Spleen (tissue), 7 donors: ENCODE data around the gene DIAPH1.

Source experiments
- POLR2AphosphoS5 ChIP-seq, 3 donors: sonication (generic); formaldehyde crosslinking; IDR thresholded peaks; one replicate each; pipeline ENCODE4 v1.5.1; 2017; ENCODE audit warnings: antibody characterized with exemption in 3 of 3
- TF ChIP-seq, protein P1 (sequence below), 11 experiments: fragments of 200-600 bp in 7 of 11; fragments of 450-650 bp in 4 of 11; sonication (generic) in 4 of 11; IDR thresholded peaks in 8 of 11; conservative IDR thresholded peaks in 3 of 11; 1 replicate in 7 of 11; 2 replicates in 4 of 11; pipeline versions ENCODE4 v1.4.0 to v1.8.0; 2016 to 2021; ENCODE audit warnings: antibody characterized with exemption in 11 of 11, inconsistent platforms in 4 of 11, mild to moderate bottlenecking in 1 of 11
- donor health status: DM: no; HTN: no; CAD: no; lungs with moderate emphysema.
- donor health status: DM: no; HTN: no; CAD: no.
- donor health status: DM: no; HTN: no; CAD: no.

DNA sequence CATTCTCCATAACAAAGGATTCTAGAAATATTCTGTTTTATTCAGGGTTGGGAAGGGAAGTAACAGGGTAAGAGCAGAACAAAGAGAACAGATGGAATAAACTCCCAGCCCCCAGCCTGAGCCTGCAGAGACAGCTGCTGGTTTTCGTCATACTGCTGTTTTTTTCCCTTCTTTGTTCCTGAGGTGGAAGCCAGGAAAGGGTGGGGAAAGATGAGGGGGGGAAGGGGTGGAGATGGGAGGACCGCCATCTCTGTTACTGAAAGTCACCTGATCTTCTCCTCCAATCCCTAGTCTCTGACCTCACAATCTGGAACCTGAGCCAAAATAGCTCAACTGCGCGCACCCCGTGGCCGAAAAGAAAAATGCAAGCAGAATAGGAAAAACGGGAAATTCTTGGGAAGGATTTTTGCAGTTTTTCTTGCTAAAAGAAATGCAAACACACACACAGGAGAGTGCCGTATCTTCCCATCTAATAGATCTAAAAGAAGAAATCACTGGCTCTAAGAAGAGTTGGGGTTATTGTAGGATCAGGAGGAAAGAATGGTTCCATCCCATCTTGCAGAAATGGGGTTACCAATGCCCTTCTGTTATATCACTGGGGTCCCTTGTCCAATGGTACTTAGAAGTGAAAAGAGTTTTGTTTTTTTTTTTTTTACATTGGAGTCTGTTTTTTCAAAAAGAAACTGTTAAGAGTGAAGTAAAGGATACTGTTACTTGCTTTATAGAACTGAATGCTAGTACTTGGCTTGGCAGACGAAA is 57.9 kb downstream of the DIAPH1 start:
- TF ChIP-seq, protein P1, sequence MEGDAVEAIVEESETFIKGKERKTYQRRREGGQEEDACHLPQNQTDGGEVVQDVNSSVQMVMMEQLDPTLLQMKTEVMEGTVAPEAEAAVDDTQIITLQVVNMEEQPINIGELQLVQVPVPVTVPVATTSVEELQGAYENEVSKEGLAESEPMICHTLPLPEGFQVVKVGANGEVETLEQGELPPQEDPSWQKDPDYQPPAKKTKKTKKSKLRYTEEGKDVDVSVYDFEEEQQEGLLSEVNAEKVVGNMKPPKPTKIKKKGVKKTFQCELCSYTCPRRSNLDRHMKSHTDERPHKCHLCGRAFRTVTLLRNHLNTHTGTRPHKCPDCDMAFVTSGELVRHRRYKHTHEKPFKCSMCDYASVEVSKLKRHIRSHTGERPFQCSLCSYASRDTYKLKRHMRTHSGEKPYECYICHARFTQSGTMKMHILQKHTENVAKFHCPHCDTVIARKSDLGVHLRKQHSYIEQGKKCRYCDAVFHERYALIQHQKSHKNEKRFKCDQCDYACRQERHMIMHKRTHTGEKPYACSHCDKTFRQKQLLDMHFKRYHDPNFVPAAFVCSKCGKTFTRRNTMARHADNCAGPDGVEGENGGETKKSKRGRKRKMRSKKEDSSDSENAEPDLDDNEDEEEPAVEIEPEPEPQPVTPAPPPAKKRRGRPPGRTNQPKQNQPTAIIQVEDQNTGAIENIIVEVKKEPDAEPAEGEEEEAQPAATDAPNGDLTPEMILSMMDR (IDR thresholded peaks at IDR 0.05 in 8 of 11, conservative IDR thresholded peaks at IDR 0.05 in 3 of 11) = peak; percentile 34 to 89 (median 63)
- TF ChIP-seq POLR2AphosphoS5 (IDR thresholded peaks at IDR 0.05) = peak in 1 of 3 donors; percentile 68
